Measurements from ENCODE around the gene TCL1A.

- TF ChIP-seq CTCF (IDR thresholded peaks at IDR 0.05): no peak
- no peak for TF ChIP-seq POLR2A (IDR thresholded peaks at IDR 0.05)
Measured at GRCh38 chr14:95690815-95691214, 23.1 kb downstream of the TCL1A start.

Measured in adrenal gland (tissue), 5 donors.